Glomerular visceral epithelial cell (primary cell): Measurements from ENCODE around the gene DARS2.
"Not testable (repeated sequence)": the region's sequence is repeated elsewhere in the genome, so short reads cannot be mapped to it uniquely, and the experiment has no call there.

ENCODE experiments used
- DNase-seq: peaks from one replicate; pipeline ENCODE4 v3.0.0-alpha.2; 2016; ENCODE audit errors: extremely low spot score

The DARS2 gene

GRCh38 chr1:173862146-173862768 lies 37.8 kb downstream of the DARS2 start:
- DNase-seq, result peak; percentile 17

DNA sequence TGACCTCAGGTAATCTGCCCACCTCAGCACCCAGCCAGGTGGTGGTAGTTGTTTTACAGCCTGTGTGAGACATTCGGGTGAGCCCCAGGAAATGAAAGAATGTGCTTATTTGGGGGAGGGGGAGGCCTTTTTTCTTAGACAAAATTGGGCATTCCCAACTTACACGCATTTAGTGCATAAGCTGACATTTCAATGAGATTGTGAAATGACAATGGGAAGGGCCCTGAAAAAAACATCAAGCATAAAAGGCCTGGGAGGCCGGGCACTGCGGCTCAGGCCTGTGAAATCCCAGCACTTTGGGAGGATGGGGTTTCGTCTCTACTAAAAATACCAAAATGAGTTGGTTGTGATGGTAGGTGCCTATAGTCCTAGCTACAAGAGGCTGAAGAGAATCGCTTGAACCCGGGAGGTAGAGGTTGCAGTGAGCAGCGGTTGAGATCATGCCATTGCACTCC lies 38.3 kb downstream of the DARS2 start:
- DNase-seq, result no peak

- DNase-seq, result no peak
These were observed 39.0 kb downstream of the DARS2 start for GRCh38 chr1:173863224-173864161.

DNA sequence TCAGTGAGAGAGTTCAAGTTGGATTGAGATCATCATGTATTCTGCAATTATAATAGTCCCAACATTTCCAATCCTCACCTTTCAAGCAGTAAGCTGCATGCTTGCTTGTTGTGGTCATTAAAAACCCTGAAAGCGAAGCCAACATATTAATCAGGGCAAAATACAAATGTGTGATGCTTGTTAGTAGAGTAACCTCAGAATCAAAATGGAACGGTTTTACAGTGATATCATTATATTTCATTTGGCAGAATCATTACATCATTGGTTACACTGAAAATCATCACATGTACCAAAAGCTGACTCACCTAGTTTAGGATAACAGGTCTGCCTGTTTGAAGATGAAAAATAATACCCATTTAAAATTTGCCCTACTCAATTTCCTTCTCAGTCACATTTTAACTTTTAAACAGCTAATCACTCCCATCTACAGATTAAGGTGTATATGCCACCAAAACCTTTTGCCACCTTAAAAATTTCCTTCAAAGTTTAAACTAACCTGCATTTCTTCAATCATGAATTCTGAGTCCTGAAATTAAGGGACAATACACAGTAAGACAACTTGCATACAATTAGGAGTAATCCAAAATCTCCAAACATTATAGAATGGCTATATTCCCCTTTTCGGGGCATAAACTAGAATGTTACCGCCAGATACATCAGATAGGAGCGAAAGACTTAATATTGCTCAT lies 39.9 kb downstream of the DARS2 start:
- no peak for DNase-seq

- DNase-seq, result peak; percentile 8
These were observed 41.1 kb downstream of the DARS2 start for GRCh38 chr1:173865468-173866164.

- DNase-seq, result no peak
These were observed 42.1 kb downstream of the DARS2 start for GRCh38 chr1:173866413-173867115.

- DNase-seq, result no peak
These were observed 42.8 kb downstream of the DARS2 start for GRCh38 chr1:173867141-173867752.

DNA sequence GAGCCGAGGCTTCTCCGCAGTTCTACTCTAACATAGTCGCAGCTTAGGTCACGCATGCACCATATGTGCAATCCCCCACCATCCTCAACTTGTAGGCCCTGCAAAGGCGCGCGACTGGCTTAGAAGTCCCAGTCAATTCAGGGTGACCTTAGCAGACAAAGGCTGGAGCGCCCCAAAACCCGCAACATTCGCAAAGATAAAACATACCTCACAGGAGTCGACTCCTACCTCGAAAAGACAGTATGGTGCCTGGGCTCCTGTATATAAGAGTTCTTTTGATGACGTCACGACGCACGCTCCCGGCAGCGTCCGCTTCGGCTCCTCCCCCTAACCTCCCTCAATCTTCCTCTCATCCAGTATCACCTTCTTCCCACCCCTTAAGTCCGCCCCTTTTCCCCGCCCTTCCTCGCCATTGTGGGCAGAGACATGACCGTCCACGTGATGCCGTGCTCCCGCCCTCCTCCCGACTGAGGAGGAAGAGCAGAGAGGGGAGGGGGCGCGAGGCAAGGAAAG lies 43.3 kb downstream of the DARS2 start, which contains the start of gene GAS5:
TSS of gene GAS5 (minus strand) at position 237 of the 513 bp plus-strand sequence.
- DNase-seq, result peak; percentile 100

- DNase-seq, result peak; percentile 89
These were observed 44.0 kb downstream of the DARS2 start, which contains the start of gene ZBTB37 for GRCh38 chr1:173868266-173869020. Gene ZBTB37, plus strand, starts transcription at chr1:173868380. Its CDS starts 1,846 bp downstream, at chr1:173870226.

DNA sequence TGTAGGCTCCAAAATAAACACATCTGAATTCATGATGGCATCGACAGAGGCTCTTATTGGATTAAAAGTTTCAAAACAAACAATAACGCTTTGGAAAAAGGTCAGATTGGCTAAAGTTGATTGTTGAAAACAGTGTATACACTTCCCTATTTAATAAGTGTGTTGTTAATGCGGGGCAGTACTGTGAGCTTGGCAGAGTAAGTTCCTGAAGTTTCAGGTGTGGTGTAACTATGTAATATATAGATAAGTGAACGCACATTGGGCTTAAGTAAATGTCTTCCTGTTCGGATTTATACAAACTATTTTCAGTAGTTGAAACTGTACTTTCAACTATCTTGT lies 44.5 kb downstream of the DARS2 start:
- DNase-seq, result no peak

- no peak for DNase-seq
These were observed 46.0 kb downstream of the DARS2 start for GRCh38 chr1:173870252-173871075.

- no peak for DNase-seq
These were observed 46.6 kb downstream of the DARS2 start for GRCh38 chr1:173871091-173871490.

DNA sequence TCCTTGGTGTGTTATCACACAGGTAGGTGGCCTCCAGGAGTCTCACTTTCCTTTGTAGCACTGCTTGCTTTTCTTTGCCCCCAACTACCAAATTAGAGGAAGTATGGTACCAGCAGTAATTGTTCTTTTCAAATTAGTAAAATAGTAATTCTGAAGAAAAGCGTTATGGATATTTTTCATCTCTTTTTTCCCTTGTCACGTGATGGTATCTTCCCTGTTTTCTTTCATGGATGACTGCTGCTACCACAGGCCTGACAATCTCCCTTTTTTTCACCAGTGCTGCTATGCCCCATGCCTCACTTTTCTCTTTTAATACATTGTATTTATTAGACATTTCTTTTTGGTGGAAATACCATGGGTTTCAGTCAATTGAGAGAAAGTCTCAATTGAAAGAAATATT lies 47.0 kb downstream of the DARS2 start:
- DNase-seq, result no peak

GRCh38 chr1:173876732-173877131 lies 52.3 kb downstream of the DARS2 start:
- no peak for DNase-seq

DNA sequence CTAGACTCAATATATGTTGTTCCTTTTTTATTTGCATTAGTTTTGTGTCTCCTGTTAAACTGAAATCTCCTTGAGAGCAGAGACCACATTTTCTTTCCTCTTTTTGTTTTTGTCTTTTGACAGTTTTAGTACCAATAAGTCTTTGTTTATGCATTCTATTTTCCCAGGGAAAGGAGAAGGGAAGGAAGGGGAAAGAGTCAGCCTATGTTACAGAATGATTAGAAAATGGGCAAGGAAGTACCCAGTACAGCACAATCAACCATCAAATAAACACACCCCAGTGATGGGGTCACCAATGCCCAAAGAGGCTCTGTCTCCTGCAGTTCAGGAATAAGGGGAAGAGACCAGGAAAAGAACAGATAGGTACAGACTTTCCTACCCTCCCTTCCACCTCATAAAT lies 53.8 kb downstream of the DARS2 start:
- DNase-seq, result no peak

- DNase-seq, result not testable (repeated sequence)
These were observed 56.6 kb downstream of the DARS2 start for GRCh38 chr1:173881117-173881516.

DNA sequence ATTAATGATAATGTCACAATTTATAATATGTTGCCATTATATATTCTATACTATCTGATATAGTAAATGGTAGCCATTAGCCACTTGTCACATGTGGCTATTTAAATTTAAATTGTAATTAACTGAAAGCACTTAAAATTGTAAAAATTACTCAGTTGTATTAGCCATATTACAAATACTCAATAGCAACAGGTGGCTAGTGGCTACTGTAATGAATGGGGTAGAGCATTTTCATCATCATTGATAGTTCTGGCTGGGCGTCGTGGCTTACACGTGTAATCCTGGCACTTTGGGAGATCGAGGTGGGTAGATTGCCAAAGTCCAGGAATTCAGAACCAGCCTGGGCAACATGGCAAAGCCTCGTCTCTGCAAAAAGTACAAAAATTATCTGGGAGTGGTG lies 60.2 kb downstream of the DARS2 start:
- no peak for DNase-seq

- no peak for DNase-seq
These were observed 62.5 kb downstream of the DARS2 start for GRCh38 chr1:173886746-173887611.
